Measurements from ENCODE around the gene GGT5.

GRCh38 chr22:24183321-24184031 lies 61.4 kb downstream of the GGT5 start:
- TF ChIP-seq CTCF (IDR thresholded peaks at IDR 0.05) (no peak), EP300 (IDR thresholded peaks at IDR 0.05) (no peak), POLR2A (IDR thresholded peaks at IDR 0.05) (no peak)
